ENCODE results near the gene SPATA3.

- no peak for TF ChIP-seq HIC1 (tag by site-specific recombination; IDR thresholded peaks at IDR 0.05)
- no peak for TF ChIP-seq ZNF747 (tag by site-specific recombination; IDR thresholded peaks at IDR 0.05)
- no peak for TF ChIP-seq MYNN (tag by site-specific recombination; IDR thresholded peaks at IDR 0.05; ENCODE audit: borderline replicate concordance)
- TF ChIP-seq, protein P1, sequence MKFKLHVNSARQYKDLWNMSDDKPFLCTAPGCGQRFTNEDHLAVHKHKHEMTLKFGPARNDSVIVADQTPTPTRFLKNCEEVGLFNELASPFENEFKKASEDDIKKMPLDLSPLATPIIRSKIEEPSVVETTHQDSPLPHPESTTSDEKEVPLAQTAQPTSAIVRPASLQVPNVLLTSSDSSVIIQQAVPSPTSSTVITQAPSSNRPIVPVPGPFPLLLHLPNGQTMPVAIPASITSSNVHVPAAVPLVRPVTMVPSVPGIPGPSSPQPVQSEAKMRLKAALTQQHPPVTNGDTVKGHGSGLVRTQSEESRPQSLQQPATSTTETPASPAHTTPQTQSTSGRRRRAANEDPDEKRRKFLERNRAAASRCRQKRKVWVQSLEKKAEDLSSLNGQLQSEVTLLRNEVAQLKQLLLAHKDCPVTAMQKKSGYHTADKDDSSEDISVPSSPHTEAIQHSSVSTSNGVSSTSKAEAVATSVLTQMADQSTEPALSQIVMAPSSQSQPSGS (tag by site-specific recombination; IDR thresholded peaks at IDR 0.05; ENCODE audit: low read depth) = no peak
- no peak for TF ChIP-seq CTCF (tag by site-specific recombination; IDR thresholded peaks at IDR 0.05)
- no peak for TF ChIP-seq ZBTB48 (tag by site-specific recombination; IDR thresholded peaks at IDR 0.05)
- TF ChIP-seq YY2 (tag by site-specific recombination; IDR thresholded peaks at IDR 0.05) = no peak
- no peak for TF ChIP-seq ZNF292 (tag by site-specific recombination; IDR thresholded peaks at IDR 0.05; ENCODE audit: borderline replicate concordance, low read depth)
- TF ChIP-seq ZNF202 (tag by site-specific recombination; IDR thresholded peaks at IDR 0.05; ENCODE audit: borderline replicate concordance) = no peak
- TF ChIP-seq, protein P2, sequence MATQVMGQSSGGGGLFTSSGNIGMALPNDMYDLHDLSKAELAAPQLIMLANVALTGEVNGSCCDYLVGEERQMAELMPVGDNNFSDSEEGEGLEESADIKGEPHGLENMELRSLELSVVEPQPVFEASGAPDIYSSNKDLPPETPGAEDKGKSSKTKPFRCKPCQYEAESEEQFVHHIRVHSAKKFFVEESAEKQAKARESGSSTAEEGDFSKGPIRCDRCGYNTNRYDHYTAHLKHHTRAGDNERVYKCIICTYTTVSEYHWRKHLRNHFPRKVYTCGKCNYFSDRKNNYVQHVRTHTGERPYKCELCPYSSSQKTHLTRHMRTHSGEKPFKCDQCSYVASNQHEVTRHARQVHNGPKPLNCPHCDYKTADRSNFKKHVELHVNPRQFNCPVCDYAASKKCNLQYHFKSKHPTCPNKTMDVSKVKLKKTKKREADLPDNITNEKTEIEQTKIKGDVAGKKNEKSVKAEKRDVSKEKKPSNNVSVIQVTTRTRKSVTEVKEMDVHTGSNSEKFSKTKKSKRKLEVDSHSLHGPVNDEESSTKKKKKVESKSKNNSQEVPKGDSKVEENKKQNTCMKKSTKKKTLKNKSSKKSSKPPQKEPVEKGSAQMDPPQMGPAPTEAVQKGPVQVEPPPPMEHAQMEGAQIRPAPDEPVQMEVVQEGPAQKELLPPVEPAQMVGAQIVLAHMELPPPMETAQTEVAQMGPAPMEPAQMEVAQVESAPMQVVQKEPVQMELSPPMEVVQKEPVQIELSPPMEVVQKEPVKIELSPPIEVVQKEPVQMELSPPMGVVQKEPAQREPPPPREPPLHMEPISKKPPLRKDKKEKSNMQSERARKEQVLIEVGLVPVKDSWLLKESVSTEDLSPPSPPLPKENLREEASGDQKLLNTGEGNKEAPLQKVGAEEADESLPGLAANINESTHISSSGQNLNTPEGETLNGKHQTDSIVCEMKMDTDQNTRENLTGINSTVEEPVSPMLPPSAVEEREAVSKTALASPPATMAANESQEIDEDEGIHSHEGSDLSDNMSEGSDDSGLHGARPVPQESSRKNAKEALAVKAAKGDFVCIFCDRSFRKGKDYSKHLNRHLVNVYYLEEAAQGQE (tag by site-specific recombination; IDR thresholded peaks at IDR 0.05) = no peak
- no peak for TF ChIP-seq ZNF530 (tag by site-specific recombination; IDR thresholded peaks at IDR 0.05; ENCODE audit: low read depth)
- TF ChIP-seq ZNF138 (tag by site-specific recombination; IDR thresholded peaks at IDR 0.05; ENCODE audit: borderline replicate concordance) = no peak
- no peak for TF ChIP-seq ZNF133 (tag by site-specific recombination; IDR thresholded peaks at IDR 0.05)
Measured at GRCh38 chr2:231008131-231008530, 12.2 kb downstream of the SPATA3 start.

Data from HEK293 (cell line).